Measurements from ENCODE around the gene ATRIP. TPM values are rescaled to one million over a fixed set of nuclear protein-coding genes. Genes with fewer than 3 reads are reported as not detected.

ATRIP gene
- total RNA-seq, 2 donors from 2014 or later = 2.0 to 3.1 TPM

GRCh38 chr3:48412375-48413001 lies 34.0 kb upstream of the ATRIP start:
- no peak overlapping the region for H3K27ac ChIP-seq
- H3K9me3 ChIP-seq = no peaks in the 10 kb centered on the region
- H3K4me1 ChIP-seq = no peaks in the 10 kb centered on the region
- H3K4me3 ChIP-seq = no peak overlapping the region
- DNase-seq (ENCODE audit: low spot score) = no peak
- H3K36me3 ChIP-seq = peaks cover 98% of the 10 kb centered on the region
- H3K27me3 ChIP-seq = no peaks in the 10 kb centered on the region
- no peak for TF ChIP-seq CTCF (IDR thresholded peaks at IDR 0.05)

- Histone ChIP-seq H3K27me3 (no peaks in the 10 kb centered on the region), H3K36me3 (peaks cover 98% of the 10 kb centered on the region), H3K4me3 (no peak overlapping the region), H3K9me3 (no peaks in the 10 kb centered on the region), H3K4me1 (no peaks in the 10 kb centered on the region), H3K27ac (no peak overlapping the region)
- no peak for DNase-seq (ENCODE audit: low spot score)
- TF ChIP-seq CTCF (IDR thresholded peaks at IDR 0.05) = no peak
Observed at GRCh38 chr3:48413086-48413485, 33.5 kb upstream of the ATRIP start.

- no peak overlapping the region for H3K27ac ChIP-seq
- DNase-seq (ENCODE audit: low spot score) = no peak
Observed at GRCh38 chr3:48413611-48414010, 32.9 kb upstream of the ATRIP start.

GRCh38 chr3:48414376-48415250 lies 31.9 kb upstream of the ATRIP start:
- TF ChIP-seq CTCF (IDR thresholded peaks at IDR 0.05) = no peak
- Histone ChIP-seq H3K4me1 (no peaks in the 10 kb centered on the region), H3K4me3 (no peak overlapping the region), H3K27me3 (no peaks in the 10 kb centered on the region), H3K27ac (no peak overlapping the region), H3K36me3 (peaks cover 95% of the 10 kb centered on the region), H3K9me3 (no peaks in the 10 kb centered on the region)
- no peak for DNase-seq (ENCODE audit: low spot score)

More at GRCh38 chr3:48413611-48414010, 32.9 kb upstream of the ATRIP start:
- Histone ChIP-seq H3K4me3 (no peak overlapping the region), H3K36me3 (peaks cover 98% of the 10 kb centered on the region), H3K9me3 (no peaks in the 10 kb centered on the region), H3K4me1 (no peaks in the 10 kb centered on the region), H3K27me3 (no peaks in the 10 kb centered on the region)
- TF ChIP-seq CTCF (IDR thresholded peaks at IDR 0.05) = no peak

GRCh38 chr3:48415251-48415953 lies 31.1 kb upstream of the ATRIP start:
- H3K27ac ChIP-seq = no peak overlapping the region
- no peak for DNase-seq (ENCODE audit: low spot score)
- no peaks in the 10 kb centered on the region for H3K27me3 ChIP-seq

More at GRCh38 chr3:48415251-48415953, 31.1 kb upstream of the ATRIP start:
- Histone ChIP-seq H3K4me3 (no peak overlapping the region), H3K9me3 (no peaks in the 10 kb centered on the region), H3K4me1 (no peaks in the 10 kb centered on the region), H3K36me3 (peaks cover 87% of the 10 kb centered on the region)
- no peak for TF ChIP-seq CTCF (IDR thresholded peaks at IDR 0.05)
